Keratinocyte (primary cell): ENCODE measurements around the gene EPRS1. TPM values are rescaled to one million over a fixed set of nuclear protein-coding genes. Genes with fewer than 3 reads are reported as not detected.
"Not testable (repeated sequence)": the region's sequence is repeated elsewhere in the genome, so short reads cannot be mapped to it uniquely, and the experiment has no call there.

Experiments used
- DNase-seq: peaks from one replicate; pipeline ENCODE4 v3.0.0-alpha.2; 2011; ENCODE audit warnings: low read depth, missing footprints, low spot score
- FAIRE-seq: peaks from 2 replicates; lab custom pipeline; 2011; peaks lifted over from hg19 to GRCh38; lab: Jason Lieb, UNC
- H2AFZ ChIP-seq: 2 replicates; pipeline ENCODE4 v1.6.0; 2012; ENCODE audit warnings: low read length, control low read depth, inconsistent platforms; ENCODE audit not compliant: control insufficient read depth
- H3K27ac ChIP-seq: 2 replicates; pipeline ENCODE4 v1.5.1; 2011; ENCODE audit warnings: low read length; ENCODE audit not compliant: control insufficient read depth, insufficient read depth
- H3K27me3 ChIP-seq: 3 replicates; pipeline ENCODE4 v1.6.0; 2011; ENCODE audit warnings: low read length; ENCODE audit not compliant: control insufficient read depth, insufficient read depth; ENCODE audit errors: extremely low read depth
- H3K36me3 ChIP-seq, 2 experiments: 2 replicates in 1 of 2; 3 replicates in 1 of 2; pipeline ENCODE4 v1.5.1; 2011; ENCODE audit warnings: low read length in 2 of 2, mild to moderate bottlenecking in 1 of 2; ENCODE audit not compliant: control insufficient read depth in 2 of 2, insufficient read depth in 2 of 2; ENCODE audit errors: extremely low read depth in 1 of 2
- H3K4me1 ChIP-seq: 3 replicates; pipeline ENCODE4 v1.5.1; 2011; ENCODE audit warnings: low read length; ENCODE audit not compliant: control insufficient read depth, insufficient read depth; ENCODE audit errors: extremely low read depth
- H3K4me2 ChIP-seq: 3 replicates; pipeline ENCODE4 v1.6.0; 2011; ENCODE audit warnings: low read depth, low read length; ENCODE audit not compliant: control insufficient read depth, insufficient read depth; ENCODE audit errors: extremely low read depth
- H3K4me3 ChIP-seq, 3 experiments: fragments of 200-600 bp in 1 of 3; sonication (generic) in 1 of 3; 2 replicates in 2 of 3; 3 replicates in 1 of 3; pipeline ENCODE4 v1.5.1; 2011 to 2016; ENCODE audit warnings: low read length in 3 of 3, mild to moderate bottlenecking in 3 of 3, control low read depth in 2 of 3, inconsistent platforms in 1 of 3, low read depth in 1 of 3, mixed read lengths in 1 of 3, mixed run types in 1 of 3, moderate library complexity in 1 of 3; ENCODE audit not compliant: control insufficient read depth in 2 of 3, insufficient read depth in 2 of 3; ENCODE audit errors: extremely low read depth in 1 of 3
- H3K79me2 ChIP-seq: 2 replicates; pipeline ENCODE4 v1.6.0; 2012; ENCODE audit warnings: low read length; ENCODE audit not compliant: control insufficient read depth, insufficient read depth
- H3K9ac ChIP-seq: 3 replicates; pipeline ENCODE4 v1.6.0; 2011; ENCODE audit warnings: low read length; ENCODE audit not compliant: control insufficient read depth, insufficient read depth; ENCODE audit errors: extremely low read depth
- H3K9me1 ChIP-seq: 3 replicates; pipeline ENCODE4 v1.6.0; 2011; ENCODE audit warnings: low read length; ENCODE audit not compliant: control insufficient read depth, insufficient read depth; ENCODE audit errors: extremely low read depth
- H3K9me3 ChIP-seq: 2 replicates; pipeline ENCODE4 v1.5.1; 2012; ENCODE audit warnings: low read depth, low read length; ENCODE audit not compliant: control insufficient read depth
- H4K20me1 ChIP-seq: 3 replicates; pipeline ENCODE4 v1.6.0; 2011; ENCODE audit warnings: low read length; ENCODE audit not compliant: control insufficient read depth, insufficient read depth; ENCODE audit errors: extremely low read depth
- CTCF ChIP-seq, 3 experiments: IDR thresholded peaks in 1 of 3; conservative IDR thresholded peaks in 1 of 3; optimal IDR thresholded peaks in 1 of 3; 2 replicates in 2 of 3; 3 replicates in 1 of 3; pipeline versions ENCODE3 to v1.5.1; 2011; ENCODE audit warnings: low read length in 3 of 3, mild to moderate bottlenecking in 3 of 3, moderate library complexity in 2 of 3, control low read depth in 1 of 3, inconsistent platforms in 1 of 3; ENCODE audit not compliant: insufficient read depth in 2 of 3; ENCODE audit errors: extremely low read depth in 1 of 3
- EZH2 ChIP-seq: IDR thresholded peaks from one replicate; pipeline ENCODE4 v1.6.1; 2012; ENCODE audit warnings: inconsistent platforms, mild to moderate bottlenecking, low read length, moderate library complexity
- dilution Hi-C: fragments of 300-500 bp; cut with MboI; formaldehyde crosslinking; loops from one replicate; pipeline ENCODE4 v1.7.0; 2020; ENCODE audit warnings: low sequenced_read_pairs; ENCODE audit not compliant: extremely low pct_ligation_motif_present
- polyA plus RNA-seq, 5 experiments: library from polyadenylated mRNA; depleted of rRNA in 3 of 5; stranded (reverse) in 3 of 5; stranded (forward) in 1 of 5; unstranded in 1 of 5; fragments of >200 nt; gene quantifications; 1 replicate in 1 of 5; 2 replicates in 3 of 5; 3 replicates in 1 of 5; pipeline versions ENCODE4 v1.2.1 to v1.2.3, GENCODE V29; 2011 to 2012; ENCODE audit warnings: missing spikeins in 2 of 5, low read depth in 1 of 5, low replicate concordance in 1 of 5

EPRS1 gene
- polyA plus RNA-seq, 1 donor (not counting 4 experiments of a cell fraction or from before 2014, with no cell fraction given), result 96.3 TPM

- H3K9ac ChIP-seq, result no peak overlapping the region
- no peak overlapping the region for H3K4me2 ChIP-seq
- H3K9me3 ChIP-seq, result no peaks in the 10 kb centered on the region
- H3K27me3 ChIP-seq, result no peaks in the 10 kb centered on the region
- no peak for TF ChIP-seq EZH2
- no peak for TF ChIP-seq CTCF (optimal IDR thresholded peaks at IDR 0.05 in 1 of 3, IDR thresholded peaks at IDR 0.05 in 1 of 3, conservative IDR thresholded peaks at IDR 0.05 in 1 of 3; ENCODE audit: extremely low read depth in 1 of 3, insufficient read depth in 2 of 3, low read length in 3 of 3)
- dilution Hi-C loops, result no loop called here
- DNase-seq (no peak), FAIRE-seq (no peak)
- no peaks in the 10 kb centered on the region for H3K9me1 ChIP-seq
- no peaks in the 10 kb centered on the region for H3K4me1 ChIP-seq
- H3K36me3 ChIP-seq, result peaks cover 6 to 8% of the 10 kb centered on the region in 2 experiments
- H3K79me2 ChIP-seq, result peaks cover 63% of the 10 kb centered on the region
- no peak overlapping the region for H2AFZ ChIP-seq
- peaks cover 2% of the 10 kb centered on the region for H4K20me1 ChIP-seq
- no peak overlapping the region for H3K4me3 ChIP-seq
- H3K27ac ChIP-seq, result no peak overlapping the region
Measured at GRCh38 chr1:220040028-220040596, 6.2 kb downstream of the EPRS1 start.

GRCh38 chr1:220038640-220039039, 7.7 kb downstream of the EPRS1 start:
- H3K9me3 ChIP-seq, result no peaks in the 10 kb centered on the region
- no peak overlapping the region for H3K9ac ChIP-seq
- H3K27me3 ChIP-seq, result no peaks in the 10 kb centered on the region
- H3K79me2 ChIP-seq, result peaks cover 53% of the 10 kb centered on the region
- no peaks in the 10 kb centered on the region for H3K4me1 ChIP-seq
- DNase-seq (no peak), FAIRE-seq (no peak)
- H3K36me3 ChIP-seq, result peaks cover 8 to 10% of the 10 kb centered on the region in 2 experiments
- H4K20me1 ChIP-seq, result peaks cover 6% of the 10 kb centered on the region
- dilution Hi-C loops, result no loop called here
- no peak overlapping the region for H3K4me2 ChIP-seq
- no peak for TF ChIP-seq EZH2
- no peak for TF ChIP-seq CTCF (optimal IDR thresholded peaks at IDR 0.05 in 1 of 3, IDR thresholded peaks at IDR 0.05 in 1 of 3, conservative IDR thresholded peaks at IDR 0.05 in 1 of 3; ENCODE audit: extremely low read depth in 1 of 3, insufficient read depth in 2 of 3, low read length in 3 of 3)
- H3K27ac ChIP-seq, result no peak overlapping the region
- H3K9me1 ChIP-seq, result no peaks in the 10 kb centered on the region
- no peak overlapping the region for H2AFZ ChIP-seq
- no peak overlapping the region for H3K4me3 ChIP-seq

- H3K4me1 ChIP-seq, H3K4me2 ChIP-seq, DNase-seq, H2AFZ ChIP-seq, H3K27ac ChIP-seq, FAIRE-seq, H3K9ac ChIP-seq, H3K27me3 ChIP-seq, dilution Hi-C loops, H3K9me1 ChIP-seq, H3K9me3 ChIP-seq, H3K4me3 ChIP-seq, H4K20me1 ChIP-seq: not testable (repeated sequence)
- Histone ChIP-seq H3K36me3 (peaks cover 8 to 10% of the 10 kb centered on the region in 2 experiments), H3K79me2 (peaks cover 46% of the 10 kb centered on the region)
Measured at GRCh38 chr1:220037810-220038209, 8.5 kb downstream of the EPRS1 start.
